ENCODE measurements around the gene IL1R1. TPM values are rescaled to one million over a fixed set of nuclear protein-coding genes. Genes with fewer than 3 reads are reported as not detected.
A peak's percentile ranks its signal among the peaks of the same experiment; 100 is the strongest.

IL1R1 gene
- total and polyA plus RNA-seq, 4 experiments from 2014 or later, result 0.86 to 2.6 (median 1.1) TPM

- ChIA-PET CTCF (ENCODE audit: partially characterized antibody) (no interaction called here), POLR2A (ENCODE audit: partially characterized antibody) (interaction anchor here (0.6 kb wide), 1 partner anchor 97 kb away, joined by 3 read pairs; no protein-coding TSS in a partner anchor)
- Histone ChIP-seq H3K4me1 (ENCODE audit: insufficient read depth, low read length) (peaks cover 17% of the 10 kb centered on the region), H3K27me3 (ENCODE audit: insufficient read depth, low read length) (no peaks in the 10 kb centered on the region), H3K9me3 (ENCODE audit: control insufficient read depth in 1 of 2, low read length in 2 of 2) (no peaks in the 10 kb centered on the region), H3K27ac (ENCODE audit: low read depth, low read length) (no peak overlapping the region), H3K36me3 (ENCODE audit: insufficient read depth, low read length) (no peaks in the 10 kb centered on the region), H3K4me3 (ENCODE audit: low read length in 2 of 2) (no peak overlapping the region)
- H3K27me3 Mint-ChIP-seq, result peaks cover 19 to 25% of the 10 kb centered on the region in 2 donors
- peak overlapping the region in 4 of 7 donors; percentile 30 to 63 (median 38) for H3K27ac Mint-ChIP-seq
- intact Hi-C loops (cut with micrococcal nuclease), result no loop called here
- DNase-seq, result peak in 3 of 5 donors; percentile 4 to 11 (median 6)
- peak overlapping the region in 7 of 8 donors; percentile 0 to 50 (median 6) for H3K4me3 Mint-ChIP-seq
- H3K36me3 Mint-ChIP-seq, result peaks cover 0 to 1% of the 10 kb centered on the region in 2 donors
- peaks cover 14 to 31% (median 24%) of the 10 kb centered on the region in 4 donors for H3K4me1 Mint-ChIP-seq
- peaks cover 0 to 9% (median 2%) of the 10 kb centered on the region in 8 donors for H3K9me3 Mint-ChIP-seq
Observed at GRCh38 chr2:102138331-102138730, 4.2 kb upstream of the IL1R1 start.

- Histone ChIP-seq H3K4me1 (ENCODE audit: insufficient read depth, low read length) (peaks cover 17% of the 10 kb centered on the region), H3K36me3 (ENCODE audit: insufficient read depth, low read length) (no peaks in the 10 kb centered on the region), H3K9me3 (ENCODE audit: control insufficient read depth in 1 of 2, low read length in 2 of 2) (no peaks in the 10 kb centered on the region), H3K27me3 (ENCODE audit: insufficient read depth, low read length) (no peaks in the 10 kb centered on the region), H3K4me3 (ENCODE audit: low read length in 2 of 2) (no peak overlapping the region), H3K27ac (ENCODE audit: low read depth, low read length) (no peak overlapping the region)
- Mint-ChIP-seq H3K4me1 (peaks cover 14 to 31% (median 24%) of the 10 kb centered on the region in 4 donors), H3K27ac (peak overlapping the region in 1 of 7 donors; percentile 11), H3K4me3 (peak overlapping the region in 1 of 8 donors; percentile 63), H3K27me3 (peaks cover 20 to 27% of the 10 kb centered on the region in 2 donors), H3K36me3 (peaks cover 1 to 4% of the 10 kb centered on the region in 2 donors), H3K9me3 (peaks cover 0 to 22% (median 12%) of the 10 kb centered on the region in 8 donors)
- DNase-seq, result no peak
- ChIA-PET POLR2A (ENCODE audit: partially characterized antibody) (no interaction called here), CTCF (ENCODE audit: partially characterized antibody) (interaction anchor here (1.0 to 1.2 kb wide), 2 partner anchors 10 to 101 kb away, joined by 4 read pairs; no protein-coding TSS in a partner anchor)
- intact Hi-C loops (cut with micrococcal nuclease), result no loop called here
Observed at GRCh38 chr2:102139851-102140250, 2.7 kb upstream of the IL1R1 start.

- CTCF ChIA-PET (ENCODE audit: partially characterized antibody), result interaction anchor here (1.0 to 1.2 kb wide), 2 partner anchors 10 to 100 kb away, joined by 4 read pairs; no protein-coding TSS in a partner anchor
- Histone ChIP-seq H3K36me3 (ENCODE audit: insufficient read depth, low read length) (no peaks in the 10 kb centered on the region), H3K27ac (ENCODE audit: low read depth, low read length) (no peak overlapping the region), H3K4me3 (ENCODE audit: low read length in 2 of 2) (no peak overlapping the region), H3K4me1 (ENCODE audit: insufficient read depth, low read length) (peaks cover 17% of the 10 kb centered on the region), H3K9me3 (ENCODE audit: control insufficient read depth in 1 of 2, low read length in 2 of 2) (no peaks in the 10 kb centered on the region), H3K27me3 (ENCODE audit: insufficient read depth, low read length) (no peaks in the 10 kb centered on the region)
- no peak for DNase-seq
- Mint-ChIP-seq H3K4me1 (peaks cover 14 to 31% (median 24%) of the 10 kb centered on the region in 4 donors), H3K36me3 (peaks cover 2 to 8% of the 10 kb centered on the region in 2 donors), H3K27me3 (peaks cover 20 to 27% of the 10 kb centered on the region in 2 donors), H3K4me3 (peak overlapping the region in 5 of 8 donors; percentile 7 to 58 (median 19)), H3K27ac (peak overlapping the region in 1 of 7 donors; percentile 20), H3K9me3 (peaks cover 0 to 28% (median 16%) of the 10 kb centered on the region in 8 donors)
- POLR2A ChIA-PET (ENCODE audit: partially characterized antibody), result no interaction called here
- intact Hi-C loops (cut with micrococcal nuclease), result no loop called here
Observed at GRCh38 chr2:102140377-102140776, 2.2 kb upstream of the IL1R1 start.

GRCh38 chr2:102141011-102141943 lies 1.3 kb upstream of the IL1R1 start:
- CTCF ChIA-PET (ENCODE audit: partially characterized antibody), result interaction anchor here (1.6 to 3.1 kb wide), 3 partner anchors 12 to 121 kb away, joined by 5 to 9 read pairs (median 7); no protein-coding TSS in a partner anchor

GRCh38 chr2:102142829-102143449 lies 393 bp downstream of the IL1R1 start:
- H3K27me3 Mint-ChIP-seq, result peaks cover 24 to 31% of the 10 kb centered on the region in 2 donors
- H3K27ac Mint-ChIP-seq, result peak overlapping the region in 4 of 7 donors; percentile 3 to 80 (median 66)
- Histone ChIP-seq H3K36me3 (ENCODE audit: insufficient read depth, low read length) (no peaks in the 10 kb centered on the region), H3K9me3 (ENCODE audit: control insufficient read depth in 1 of 2, low read length in 2 of 2) (peaks cover 0 to 24% of the 10 kb centered on the region in 2 donors), H3K27ac (ENCODE audit: low read depth, low read length) (no peak overlapping the region), H3K27me3 (ENCODE audit: insufficient read depth, low read length) (no peaks in the 10 kb centered on the region), H3K4me1 (ENCODE audit: insufficient read depth, low read length) (peaks cover 13% of the 10 kb centered on the region), H3K4me3 (ENCODE audit: low read length in 2 of 2) (no peak overlapping the region)
- CTCF ChIA-PET (ENCODE audit: partially characterized antibody), result interaction anchor here (1.6 to 3.1 kb wide), 3 partner anchors 14 to 123 kb away, joined by 5 to 9 read pairs (median 7); no protein-coding TSS in a partner anchor
- peaks cover 16 to 21% of the 10 kb centered on the region in 2 donors for H3K36me3 Mint-ChIP-seq
- peaks cover 0 to 53% (median 40%) of the 10 kb centered on the region in 8 donors for H3K9me3 Mint-ChIP-seq
- POLR2A ChIA-PET (ENCODE audit: partially characterized antibody), result interaction anchor here (1.0 kb wide), 1 partner anchor 60 kb away, joined by 3 read pairs; no protein-coding TSS in a partner anchor
- peaks cover 13 to 25% (median 21%) of the 10 kb centered on the region in 4 donors for H3K4me1 Mint-ChIP-seq
- peak overlapping the region; percentile 69 to 86 (median 76) for H3K4me3 Mint-ChIP-seq
- intact Hi-C loops (cut with micrococcal nuclease), result no loop called here
- DNase-seq, result no peak

More at GRCh38 chr2:102141011-102141943, 1.3 kb upstream of the IL1R1 start:
- intact Hi-C loops (cut with micrococcal nuclease), result no loop called here
- H3K27me3 ChIP-seq (ENCODE audit: insufficient read depth, low read length), result no peaks in the 10 kb centered on the region
- POLR2A ChIA-PET (ENCODE audit: partially characterized antibody), result interaction anchor here (1.0 to 1.2 kb wide), 2 partner anchors 58 to 99 kb away, joined by 3 to 4 read pairs; no protein-coding TSS in a partner anchor
- Mint-ChIP-seq H3K4me1 (peaks cover 14 to 31% (median 24%) of the 10 kb centered on the region in 4 donors), H3K4me3 (peak overlapping the region; percentile 24 to 81 (median 72)), H3K27ac (peak overlapping the region in 2 of 7 donors; percentile 19 to 32), H3K9me3 (peaks cover 0 to 37% (median 25%) of the 10 kb centered on the region in 8 donors), H3K36me3 (peaks cover 6 to 14% of the 10 kb centered on the region in 2 donors), H3K27me3 (peaks cover 22 to 27% of the 10 kb centered on the region in 2 donors)
- no peak for DNase-seq
- H3K36me3 ChIP-seq (ENCODE audit: insufficient read depth, low read length), result no peaks in the 10 kb centered on the region
- H3K9me3 ChIP-seq (ENCODE audit: control insufficient read depth in 1 of 2, low read length in 2 of 2), result peaks cover 0 to 7% of the 10 kb centered on the region in 2 donors
- H3K4me3 ChIP-seq (ENCODE audit: low read length in 2 of 2), result no peak overlapping the region
- peaks cover 17% of the 10 kb centered on the region for H3K4me1 ChIP-seq (ENCODE audit: insufficient read depth, low read length)
- H3K27ac ChIP-seq (ENCODE audit: low read depth, low read length), result no peak overlapping the region

GRCh38 chr2:102143450-102143985 lies 972 bp downstream of the IL1R1 start:
- Histone ChIP-seq H3K4me1 (ENCODE audit: insufficient read depth, low read length) (peaks cover 7% of the 10 kb centered on the region), H3K4me3 (ENCODE audit: low read length in 2 of 2) (no peak overlapping the region), H3K36me3 (ENCODE audit: insufficient read depth, low read length) (no peaks in the 10 kb centered on the region), H3K27me3 (ENCODE audit: insufficient read depth, low read length) (no peaks in the 10 kb centered on the region), H3K27ac (ENCODE audit: low read depth, low read length) (no peak overlapping the region), H3K9me3 (ENCODE audit: control insufficient read depth in 1 of 2, low read length in 2 of 2) (peaks cover 0 to 26% of the 10 kb centered on the region in 2 donors)
- ChIA-PET CTCF (ENCODE audit: partially characterized antibody) (interaction anchor here (2.4 to 3.1 kb wide), 2 partner anchors 97 to 123 kb away, joined by 7 to 9 read pairs; no protein-coding TSS in a partner anchor), POLR2A (ENCODE audit: partially characterized antibody) (interaction anchor here (1.0 kb wide), 1 partner anchor 61 kb away, joined by 3 read pairs; no protein-coding TSS in a partner anchor)
- intact Hi-C loops (cut with micrococcal nuclease), result no loop called here
- Mint-ChIP-seq H3K9me3 (peaks cover 0 to 59% (median 45%) of the 10 kb centered on the region in 8 donors), H3K4me1 (peaks cover 7 to 19% (median 16%) of the 10 kb centered on the region in 4 donors), H3K4me3 (peak overlapping the region; percentile 69 to 86 (median 76)), H3K36me3 (peaks cover 16 to 21% of the 10 kb centered on the region in 2 donors), H3K27ac (peak overlapping the region in 3 of 7 donors; percentile 61 to 80 (median 72)), H3K27me3 (peaks cover 24 to 31% of the 10 kb centered on the region in 2 donors)
- no peak for DNase-seq

All from CD4-positive, alpha-beta memory T cell (primary cell).